HepG2 (cell line): ENCODE measurements around the gene SCN4B. TPM values are rescaled to one million over a fixed set of nuclear protein-coding genes. Genes with fewer than 3 reads are reported as not detected.

Source experiments
- ATAC-seq: fragments of 200-7000 bp; cut with Tn5 transposase; 3 replicates; pipeline ENCODE4 v1.9.1; 2020; ENCODE audit warnings: mild to moderate bottlenecking, moderate library complexity
- BruUV-seq: library from RNA; stranded (reverse); fragments of 400-500 nt; replicated peaks from 2 replicates; lab custom pipeline; 2021; lab: Mats Ljungman, UMichigan
- CTCF ChIA-PET: fragments of 300-600 bp; formaldehyde crosslinking; extraction: SDS; loops from one replicate; lab custom pipeline; 2021; ENCODE audit warnings: low total read pairs, inconsistent platforms, low intra/inter-chr PET ratio; lab: Yijun Ruan, JAX
- POLR2A ChIA-PET: fragments of 350-600 bp; sonication (Branson Sonifier 250); formaldehyde crosslinking; loops from one replicate; lab custom pipeline; 2020; ENCODE audit warnings: antibody characterized with exemption, inconsistent platforms; lab: Yijun Ruan, JAX
- DNase-seq: peaks from one replicate; pipeline ENCODE4 v3.0.0-alpha.2; 2015; ENCODE audit warnings: low spot score
- FAIRE-seq: peaks from 3 replicates; lab custom pipeline; 2011; peaks lifted over from hg19 to GRCh38; lab: Jason Lieb, UNC
- H2AFZ ChIP-seq: one replicate; pipeline ENCODE4 v1.6.1; 2011; ENCODE audit warnings: low read length, inconsistent platforms
- H3K27ac ChIP-seq: fragments of 300-600 bp; 3 replicates; pipeline ENCODE4 v1.8.0; 2011; ENCODE audit warnings: mixed run types, mild to moderate bottlenecking, mixed read lengths, low read length, inconsistent platforms; ENCODE audit not compliant: insufficient read depth; ENCODE audit errors: extremely low read length
- H3K27me3 ChIP-seq, 2 experiments: fragments of 200-600 bp in 1 of 2; 2 replicates in 1 of 2; 3 replicates in 1 of 2; pipeline versions ENCODE4 v1.6.0 to v1.8.0; 2011; ENCODE audit warnings: low read length in 2 of 2, mild to moderate bottlenecking in 2 of 2, moderate library complexity in 2 of 2, inconsistent platforms in 1 of 2; ENCODE audit not compliant: insufficient read depth in 2 of 2, control insufficient read depth in 1 of 2
- H3K36me3 ChIP-seq, 2 experiments: fragments of 200-600 bp in 1 of 2; replicated peaks in 1 of 2; 2 replicates in 1 of 2; 3 replicates in 1 of 2; pipeline versions ENCODE4 v1.5.1 to v1.8.0; 2011; ENCODE audit warnings: low read length in 2 of 2, inconsistent platforms in 1 of 2; ENCODE audit not compliant: insufficient read depth in 2 of 2, control insufficient read depth in 1 of 2
- H3K4me1 ChIP-seq: 2 replicates; pipeline ENCODE4 v1.5.1; 2012; ENCODE audit warnings: low read length, inconsistent platforms; ENCODE audit not compliant: insufficient read depth
- H3K4me2 ChIP-seq: 2 replicates; pipeline ENCODE4 v1.6.0; 2011; ENCODE audit warnings: low read depth, low read length, inconsistent platforms
- H3K4me3 ChIP-seq, 3 experiments: fragments of 200-600 bp in 1 of 3; sonication (generic), shearing (Covaris generic) in 1 of 3; replicated peaks in 1 of 3; 2 replicates each; pipeline ENCODE4 v1.5.1; 2011 to 2016; ENCODE audit warnings: low read length in 3 of 3, inconsistent platforms in 2 of 3, low read depth in 2 of 3, mild to moderate bottlenecking in 2 of 3, control low read depth in 1 of 3, mixed read lengths in 1 of 3; ENCODE audit not compliant: insufficient read depth in 1 of 3
- H3K79me2 ChIP-seq: one replicate; pipeline ENCODE4 v1.6.1; 2011; ENCODE audit warnings: low read length, inconsistent platforms; ENCODE audit not compliant: insufficient read depth
- H3K9ac ChIP-seq: 2 replicates; pipeline ENCODE4 v1.6.0; 2011; ENCODE audit warnings: mild to moderate bottlenecking, low read depth, low read length, inconsistent platforms; ENCODE audit not compliant: insufficient read depth
- H3K9me3 ChIP-seq: 2 replicates; pipeline ENCODE4 v1.5.1; 2012; ENCODE audit warnings: mild to moderate bottlenecking, low read length
- H4K20me1 ChIP-seq: 2 replicates; pipeline ENCODE4 v1.6.0; 2011; ENCODE audit warnings: inconsistent platforms, mild to moderate bottlenecking, low read length, moderate library complexity; ENCODE audit not compliant: insufficient read depth
- CHD2 ChIP-seq: IDR thresholded peaks from 2 replicates; pipeline ENCODE4 v1.6.1; 2011; ENCODE audit warnings: low read depth, low read length, improper control_type of control experiment
- CHD4 ChIP-seq: fragments of 200-600 bp; sonication (generic); IDR thresholded peaks from 2 replicates; pipeline ENCODE4 v1.7.0; 2017; ENCODE audit warnings: mild to moderate bottlenecking, low read length, borderline replicate concordance
- DR1 ChIP-seq: sonication (generic); formaldehyde crosslinking; IDR thresholded peaks from 2 replicates; pipeline ENCODE4 v1.8.0; 2021; ENCODE audit warnings: mild to moderate bottlenecking, missing genetic modification reagents, inconsistent platforms
- EP300 ChIP-seq, 3 experiments: sonication (generic) in 1 of 3; formaldehyde crosslinking in 1 of 3; IDR thresholded peaks; 2 replicates each; pipeline versions ENCODE4 v1.5.1 to v1.6.1; 2011 to 2020; ENCODE audit warnings: low read depth in 2 of 3, low read length in 2 of 3, borderline replicate concordance in 1 of 3, improper control_type of control experiment in 1 of 3, mild to moderate bottlenecking in 1 of 3, missing genetic modification reagents in 1 of 3, moderate library complexity in 1 of 3
- HMGXB4 ChIP-seq, 2 experiments: sonication (generic) in 1 of 2; formaldehyde crosslinking in 1 of 2; IDR thresholded peaks; 2 replicates each; pipeline versions ENCODE4 v1.4.0 to v1.6.1; 2018 to 2020; ENCODE audit warnings: missing genetic modification reagents in 2 of 2, borderline replicate concordance in 1 of 2, low read depth in 1 of 2, mild to moderate bottlenecking in 1 of 2, missing biosample characterization in 1 of 2
- ISX ChIP-seq: sonication (generic); formaldehyde crosslinking; conservative IDR thresholded peaks from 2 replicates; pipeline ENCODE4 v1.5.0; 2020; ENCODE audit warnings: missing genetic modification reagents
- PTBP1 ChIP-seq: fragments of 200-400 bp; formaldehyde crosslinking; IDR thresholded peaks from 2 replicates; pipeline ENCODE4 v1.6.1; 2018; ENCODE audit warnings: low read length, low read depth; ENCODE audit not compliant: poor library complexity, severe bottlenecking
- SCMH1 ChIP-seq: sonication (generic); formaldehyde crosslinking; IDR thresholded peaks from 2 replicates; pipeline ENCODE4 v1.9.0; 2021; ENCODE audit warnings: missing genetic modification reagents, mild to moderate bottlenecking, borderline replicate concordance
- SKI ChIP-seq: fragments of 450-650 bp; IDR thresholded peaks from one replicate; pipeline ENCODE4 v1.6.1; 2018; ENCODE audit warnings: mild to moderate bottlenecking; ENCODE audit not compliant: partially characterized antibody
- SUZ12 ChIP-seq: fragments of 150-350 bp; IDR thresholded peaks from 2 replicates; pipeline ENCODE4 v1.6.1; 2014; ENCODE audit warnings: low read depth, low read length
- TEAD3 ChIP-seq: optimal IDR thresholded peaks from 2 replicates; pipeline ENCODE3; 2016; ENCODE audit warnings: borderline replicate concordance
- XRCC5 ChIP-seq: fragments of 200-400 bp; formaldehyde crosslinking; optimal IDR thresholded peaks from 2 replicates; pipeline ENCODE3; 2017; ENCODE audit warnings: mild to moderate bottlenecking, low read length
- ZBTB44 ChIP-seq: sonication (generic); formaldehyde crosslinking; IDR thresholded peaks from 2 replicates; pipeline ENCODE4 v1.4.0; 2020; ENCODE audit warnings: missing genetic modification reagents
- ZFP41 ChIP-seq: sonication (generic); formaldehyde crosslinking; IDR thresholded peaks from 2 replicates; pipeline ENCODE4 v1.4.0; 2020; ENCODE audit warnings: mild to moderate bottlenecking, missing genetic modification reagents, borderline replicate concordance
- ZFYVE20 ChIP-seq: sonication (generic); formaldehyde crosslinking; IDR thresholded peaks from 2 replicates; pipeline ENCODE4 v1.8.0; 2023; ENCODE audit warnings: low read depth, mild to moderate bottlenecking, moderate library complexity, missing genetic modification reagents, borderline replicate concordance
- ZNF20 ChIP-seq: sonication (generic); formaldehyde crosslinking; IDR thresholded peaks from 2 replicates; pipeline ENCODE4 v1.4.0; 2020; ENCODE audit warnings: mild to moderate bottlenecking, moderate library complexity, missing genetic modification reagents
- ZNF572 ChIP-seq: sonication (generic); formaldehyde crosslinking; IDR thresholded peaks from 2 replicates; pipeline ENCODE4 v1.5.1; 2020; ENCODE audit warnings: mild to moderate bottlenecking, missing genetic modification reagents
- ZSCAN12 ChIP-seq: sonication (generic); formaldehyde crosslinking; IDR thresholded peaks from 2 replicates; pipeline ENCODE4 v1.9.0; 2021; ENCODE audit warnings: mild to moderate bottlenecking, missing genetic modification reagents
- ZSCAN30 ChIP-seq: sonication (generic); formaldehyde crosslinking; IDR thresholded peaks from 2 replicates; pipeline ENCODE4 v1.5.0; 2020; ENCODE audit warnings: mild to moderate bottlenecking, missing genetic modification reagents
- WGBS: methylation state at CpG from one replicate; pipeline ENCODE4 v1.1.6; 2017; ENCODE audit warnings: low lambda C conversion rate; 5-methylcytosine and 5-hydroxymethylcytosine counted together
- in situ Hi-C: cut with HindIII; loops from 2 replicates; pipeline ENCODE4 v1.10.0; 2017; ENCODE audit warnings: low pct_unique_long_range_greater_than_20kb; ENCODE audit not compliant: extremely low pct_ligation_motif_present
- intact Hi-C: fragments of 100-400 bp; cut with micrococcal nuclease; formaldehyde crosslinking; loops from one replicate; pipeline ENCODE4 v1.10.0; 2022; ENCODE audit not compliant: unreplicated experiment
- polyA plus RNA-seq, 8 experiments: library from polyadenylated mRNA; depleted of rRNA in 3 of 8; stranded (reverse) in 7 of 8; unstranded in 1 of 8; fragments of >200 nt; fragmentation: Illumina TruSeq in 4 of 8; extraction: Trizol in 4 of 8; gene quantifications; 2 replicates each; pipeline versions ENCODE4 v1.2.1 to v1.2.3, GENCODE V29; 2011 to 2016; ENCODE audit warnings: low read depth in 4 of 8, missing spikeins in 1 of 8, mixed read lengths in 1 of 8; ENCODE audit not compliant: insufficient read depth in 1 of 8
- total RNA-seq, 5 experiments: library from RNA; depleted of rRNA; stranded (reverse); fragments of >200 nt; fragmentation: Illumina TruSeq; extraction: Trizol; gene quantifications; 2 replicates each; pipeline ENCODE4 v1.2.3, GENCODE V29; 2016; ENCODE audit warnings: low read depth in 1 of 5

Gene SCN4B
- total and polyA plus RNA-seq, 2 of the 13 experiments (the other 11 are each of a cell fraction or from before 2014, with no cell fraction given) = 0.04 to 0.29 TPM

- in situ Hi-C loops = no loop called here
- H3K79me2 ChIP-seq = no peaks in the 10 kb centered on the region
- no peaks in the 10 kb centered on the region for H3K36me3 ChIP-seq
- CTCF ChIA-PET = no interaction called here
- no peak overlapping the region for H3K27ac ChIP-seq
- no peak for DNase-seq
- peaks cover 0 to 18% of the 10 kb centered on the region in 2 experiments; a peak in 1 of 5 replicates for H3K27me3 ChIP-seq
- FAIRE-seq = no peak
- no TSS peak for BruUV-seq
- TF ChIP-seq PTBP1 (no peak), ZFP41 (CRISPR knock-in tag) (no peak), ZSCAN30 (CRISPR knock-in tag) (no peak), ZFYVE20 (no peak), ISX (CRISPR knock-in tag) (no peak), ZSCAN12 (CRISPR knock-in tag) (no peak), CHD2 (no peak), ZBTB44 (CRISPR knock-in tag) (no peak), SCMH1 (CRISPR knock-in tag) (no peak), XRCC5 (no peak), CHD4 (no peak), SKI (no peak), ZNF572 (no peak), EP300 (IDR thresholded peaks at IDR 0.05; ENCODE audit: low read depth in 2 of 2, low read length in 2 of 2) (no peak), EP300 (CRISPR knock-in tag; IDR thresholded peaks at IDR 0.05; ENCODE audit: borderline replicate concordance) (no peak), TEAD3 (no peak), DR1 (no peak), HMGXB4 (CRISPR knock-in tag; IDR thresholded peaks at IDR 0.05; ENCODE audit: borderline replicate concordance in 1 of 2, low read depth in 1 of 2) (no peak), SUZ12 (no peak), ZNF20 (CRISPR knock-in tag) (no peak)
- no peaks in the 10 kb centered on the region for H4K20me1 ChIP-seq
- intact Hi-C loops = no loop called here
- H3K9me3 ChIP-seq = no peaks in the 10 kb centered on the region; the same call in 1 of the 2 replicates
- POLR2A ChIA-PET = no interaction called here
- ATAC-seq = peak; percentile 36; the same call in 1 of the 3 replicates
- no peak overlapping the region for H3K9ac ChIP-seq
- H3K4me1 ChIP-seq = peaks cover 28% of the 10 kb centered on the region
- no peak overlapping the region for H3K4me3 ChIP-seq
- H3K4me2 ChIP-seq = peak overlapping the region; percentile 32; the same call in 1 of the 2 replicates
- no peak overlapping the region for H2AFZ ChIP-seq
- 6% methylated on average over 6 of the region's 6 CpGs for WGBS
Measured at GRCh38 chr11:118186346-118187107, 33.9 kb upstream of the SCN4B start.
